Measurements from ENCODE around the gene SKI.

GRCh38 chr1:2352897-2353550 is 124.9 kb downstream of the SKI start:
- TF ChIP-seq CTCF (IDR thresholded peaks at IDR 0.05) (no peak), POLR2AphosphoS5 (IDR thresholded peaks at IDR 0.05) (peak; percentile 34), POLR2A (IDR thresholded peaks at IDR 0.05) (no peak)

Data from prostate gland (tissue), 2 donors.